ENCODE data around the gene CLSTN1. TPM values are rescaled to one million over a fixed set of nuclear protein-coding genes. Genes with fewer than 3 reads are reported as not detected.

Gene CLSTN1
- polyA plus RNA-seq, 1 of the 3 experiments (the other 2 are of a cell fraction): 59.6 TPM

DNA sequence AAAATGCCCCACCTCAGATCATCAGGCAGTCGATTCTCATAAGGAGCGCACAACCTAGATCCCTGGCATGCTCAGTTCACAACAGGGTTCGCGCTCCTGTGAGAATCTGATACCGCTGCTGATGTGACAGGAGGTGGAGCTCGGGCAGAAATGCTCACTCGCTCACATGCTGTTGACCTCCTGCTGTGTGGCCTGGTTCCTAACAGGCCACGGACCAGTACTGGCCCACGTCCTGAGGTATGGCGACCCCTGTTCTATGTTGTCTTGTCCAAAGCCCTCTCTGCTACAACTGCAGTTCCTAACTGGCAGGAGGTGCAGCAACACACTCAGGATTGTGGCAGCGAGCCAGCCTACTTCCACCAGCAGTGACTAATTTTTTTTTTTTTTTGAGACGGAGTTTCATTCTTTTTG lies 70.6 kb downstream of the CLSTN1 start:
- H3K27ac ChIP-seq (ENCODE audit: low read depth in 2 of 2, low read length in 1 of 2): no peak overlapping the region; a peak in 1 of 4 replicates
- peaks cover 6% of the 10 kb centered on the region for H3F3A ChIP-seq (replicated peaks; ENCODE audit: insufficient read depth)
- ChIA-PET CTCF (interaction anchor here (1.9 kb wide), 1 partner anchor 9 kb away, joined by 4 read pairs; no protein-coding TSS in a partner anchor), POLR2A (no interaction called here)
- WGBS (ENCODE audit: low lambda C conversion rate): 73% methylated on average over 7 of the region's 12 CpGs
- no peaks in the 10 kb centered on the region for H3K9me2 ChIP-seq
- no peak overlapping the region for H3K4me3 ChIP-seq (ENCODE audit: low read depth in 2 of 2, low read length in 1 of 2)
- H3K27me3 ChIP-seq (ENCODE audit: insufficient read depth): no peaks in the 10 kb centered on the region
- no peaks in the 10 kb centered on the region for H3K9me3 ChIP-seq
- H4K20me1 ChIP-seq (ENCODE audit: insufficient read depth): 0 out of 2 replicates have a peak, but pooled peaks cover 6% of the 10 kb centered on the region
- H3K4me2 ChIP-seq: no peak overlapping the region
- TF ChIP-seq CHD2 (IDR thresholded peaks at IDR 0.05; ENCODE audit: low read length, partially characterized antibody) (no peak), GABPA (IDR thresholded peaks at IDR 0.05; ENCODE audit: low read depth) (no peak), EP300 (IDR thresholded peaks at IDR 0.05; ENCODE audit: borderline replicate concordance in 1 of 2, low read depth in 1 of 2, low read length in 1 of 2) (no peak), POLR2AphosphoS5 (IDR thresholded peaks at IDR 0.05; ENCODE audit: low read depth, low read length) (no peak), TAF1 (IDR thresholded peaks at IDR 0.05; ENCODE audit: borderline replicate concordance, low read depth, low read length) (no peak), NFIC (IDR thresholded peaks at IDR 0.05; ENCODE audit: borderline replicate concordance) (peak; percentile 62)
- H3K36me3 ChIP-seq (replicated peaks in 1 of 2; ENCODE audit: control insufficient read depth in 1 of 2, insufficient read depth in 2 of 2, low read length in 1 of 2): peaks cover 6 to 7% of the 10 kb centered on the region in 2 experiments
- peaks cover 0 to 9% of the 10 kb centered on the region in 2 experiments; a peak in 1 of 4 replicates for H3K4me1 ChIP-seq (ENCODE audit: control insufficient read depth in 1 of 2, insufficient read depth in 2 of 2, low read depth in 1 of 2, low read length in 1 of 2)
- H3K79me2 ChIP-seq (ENCODE audit: insufficient read depth): peaks cover 25% of the 10 kb centered on the region; the same call in 1 of the 2 replicates
- DNase-seq: no peak
- H3K9ac ChIP-seq: no peak overlapping the region
- no peak overlapping the region for H2AFZ ChIP-seq (ENCODE audit: low read depth)

GRCh38 chr1:9751971-9752370 lies 71.8 kb downstream of the CLSTN1 start:
- Histone ChIP-seq H2AFZ (ENCODE audit: low read depth) (no peak overlapping the region), H3K27me3 (ENCODE audit: insufficient read depth) (no peaks in the 10 kb centered on the region), H3F3A (replicated peaks; ENCODE audit: insufficient read depth) (peaks cover 6% of the 10 kb centered on the region), H3K4me2 (no peak overlapping the region), H3K4me1 (ENCODE audit: control insufficient read depth in 1 of 2, insufficient read depth in 2 of 2, low read depth in 1 of 2, low read length in 1 of 2) (peaks cover 0 to 9% of the 10 kb centered on the region in 2 experiments; a peak in 1 of 4 replicates), H3K9me2 (no peaks in the 10 kb centered on the region), H3K79me2 (ENCODE audit: insufficient read depth) (peaks cover 15% of the 10 kb centered on the region; the same call in 1 of the 2 replicates), H3K27ac (ENCODE audit: low read depth in 2 of 2, low read length in 1 of 2) (no peak overlapping the region), H4K20me1 (ENCODE audit: insufficient read depth) (0 out of 2 replicates have a peak, but pooled peaks cover 6% of the 10 kb centered on the region), H3K9me3 (no peaks in the 10 kb centered on the region), H3K4me3 (ENCODE audit: low read depth in 2 of 2, low read length in 1 of 2) (no peak overlapping the region), H3K36me3 (replicated peaks in 1 of 2; ENCODE audit: control insufficient read depth in 1 of 2, insufficient read depth in 2 of 2, low read length in 1 of 2) (peaks cover 6 to 7% of the 10 kb centered on the region in 2 experiments), H3K9ac (no peak overlapping the region)
- POLR2A ChIA-PET: no interaction called here
- CTCF ChIA-PET: interaction anchor here (0.6 to 1.5 kb wide), 2 partner anchors 15 to 40 kb away, joined by 3 to 4 read pairs; no protein-coding TSS in a partner anchor
- no peak for DNase-seq
- TF ChIP-seq FOSL2 (IDR thresholded peaks at IDR 0.05; ENCODE audit: borderline replicate concordance, low read depth): no peak
- no peak for TF ChIP-seq MEF2A (IDR thresholded peaks at IDR 0.05; ENCODE audit: borderline replicate concordance, low read depth)
- TF ChIP-seq ZBTB33 (IDR thresholded peaks at IDR 0.05; ENCODE audit: borderline replicate concordance, low read depth): no peak
- TF ChIP-seq, protein P1, sequence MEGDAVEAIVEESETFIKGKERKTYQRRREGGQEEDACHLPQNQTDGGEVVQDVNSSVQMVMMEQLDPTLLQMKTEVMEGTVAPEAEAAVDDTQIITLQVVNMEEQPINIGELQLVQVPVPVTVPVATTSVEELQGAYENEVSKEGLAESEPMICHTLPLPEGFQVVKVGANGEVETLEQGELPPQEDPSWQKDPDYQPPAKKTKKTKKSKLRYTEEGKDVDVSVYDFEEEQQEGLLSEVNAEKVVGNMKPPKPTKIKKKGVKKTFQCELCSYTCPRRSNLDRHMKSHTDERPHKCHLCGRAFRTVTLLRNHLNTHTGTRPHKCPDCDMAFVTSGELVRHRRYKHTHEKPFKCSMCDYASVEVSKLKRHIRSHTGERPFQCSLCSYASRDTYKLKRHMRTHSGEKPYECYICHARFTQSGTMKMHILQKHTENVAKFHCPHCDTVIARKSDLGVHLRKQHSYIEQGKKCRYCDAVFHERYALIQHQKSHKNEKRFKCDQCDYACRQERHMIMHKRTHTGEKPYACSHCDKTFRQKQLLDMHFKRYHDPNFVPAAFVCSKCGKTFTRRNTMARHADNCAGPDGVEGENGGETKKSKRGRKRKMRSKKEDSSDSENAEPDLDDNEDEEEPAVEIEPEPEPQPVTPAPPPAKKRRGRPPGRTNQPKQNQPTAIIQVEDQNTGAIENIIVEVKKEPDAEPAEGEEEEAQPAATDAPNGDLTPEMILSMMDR (IDR thresholded peaks at IDR 0.05): no peak
- TF ChIP-seq RXRA (IDR thresholded peaks at IDR 0.05; ENCODE audit: borderline replicate concordance, low read depth): no peak
- TF ChIP-seq, protein P2, sequence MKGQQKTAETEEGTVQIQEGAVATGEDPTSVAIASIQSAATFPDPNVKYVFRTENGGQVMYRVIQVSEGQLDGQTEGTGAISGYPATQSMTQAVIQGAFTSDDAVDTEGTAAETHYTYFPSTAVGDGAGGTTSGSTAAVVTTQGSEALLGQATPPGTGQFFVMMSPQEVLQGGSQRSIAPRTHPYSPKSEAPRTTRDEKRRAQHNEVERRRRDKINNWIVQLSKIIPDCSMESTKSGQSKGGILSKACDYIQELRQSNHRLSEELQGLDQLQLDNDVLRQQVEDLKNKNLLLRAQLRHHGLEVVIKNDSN (IDR thresholded peaks at IDR 0.05; ENCODE audit: borderline replicate concordance, low read depth): no peak
- TF ChIP-seq IRF3 (IDR thresholded peaks at IDR 0.05; ENCODE audit: low read depth, low read length): no peak
- TF ChIP-seq FOXM1 (IDR thresholded peaks at IDR 0.05; ENCODE audit: low read depth): no peak
- TF ChIP-seq, protein P3, sequence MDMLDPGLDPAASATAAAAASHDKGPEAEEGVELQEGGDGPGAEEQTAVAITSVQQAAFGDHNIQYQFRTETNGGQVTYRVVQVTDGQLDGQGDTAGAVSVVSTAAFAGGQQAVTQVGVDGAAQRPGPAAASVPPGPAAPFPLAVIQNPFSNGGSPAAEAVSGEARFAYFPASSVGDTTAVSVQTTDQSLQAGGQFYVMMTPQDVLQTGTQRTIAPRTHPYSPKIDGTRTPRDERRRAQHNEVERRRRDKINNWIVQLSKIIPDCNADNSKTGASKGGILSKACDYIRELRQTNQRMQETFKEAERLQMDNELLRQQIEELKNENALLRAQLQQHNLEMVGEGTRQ (IDR thresholded peaks at IDR 0.05; ENCODE audit: borderline replicate concordance, low read depth, low read length): no peak
- TF ChIP-seq POLR2AphosphoS5 (IDR thresholded peaks at IDR 0.05; ENCODE audit: low read depth, low read length): no peak
- WGBS (ENCODE audit: low lambda C conversion rate): 63% methylated on average over 3 of the region's 3 CpGs

Data from SK-N-SH (cell line).